H1 (cell line): ENCODE measurements around the gene BBS1. TPM values are rescaled to one million over a fixed set of nuclear protein-coding genes. Genes with fewer than 3 reads are reported as not detected.

Experiments
- ASH2L ChIP-seq: fragments of 200-600, 300-600 bp; sonication (generic); IDR thresholded peaks from one replicate; pipeline ENCODE4 v1.7.1; 2017; ENCODE audit warnings: low read length
- SRF ChIP-seq: IDR thresholded peaks from 2 replicates; pipeline ENCODE4 v1.6.1; 2011; ENCODE audit warnings: mild to moderate bottlenecking, low read depth, low read length, moderate library complexity
- polyA plus RNA-seq, 7 experiments: library from polyadenylated mRNA; depleted of rRNA in 3 of 7; stranded (reverse) in 5 of 7; unstranded in 2 of 7; fragments of >200 nt in 5 of 7; fragments of 200-250 nt in 2 of 7; gene quantifications; 1 replicate in 5 of 7; 2 replicates in 1 of 7; 4 replicates in 1 of 7; pipeline versions ENCODE4 v1.2.1 to v1.2.3, GENCODE V29; 2011 to 2013; ENCODE audit warnings: missing spikeins in 2 of 7, mixed read lengths in 2 of 7
- total RNA-seq: library from RNA; stranded (reverse); fragmentation: NEBNext Ultra II Directional; extraction: Animal tissue kit (Norgen Biotek cat#: 25700); gene quantifications from 2 replicates; pipeline ENCODE4 v1.2.1, GENCODE V29; 2021

BBS1 gene
- total and polyA plus RNA-seq, 2 of the 8 experiments (the other 6 are each of a cell fraction or from before 2014, with no cell fraction given), result 19.1 to 19.5 TPM

DNA sequence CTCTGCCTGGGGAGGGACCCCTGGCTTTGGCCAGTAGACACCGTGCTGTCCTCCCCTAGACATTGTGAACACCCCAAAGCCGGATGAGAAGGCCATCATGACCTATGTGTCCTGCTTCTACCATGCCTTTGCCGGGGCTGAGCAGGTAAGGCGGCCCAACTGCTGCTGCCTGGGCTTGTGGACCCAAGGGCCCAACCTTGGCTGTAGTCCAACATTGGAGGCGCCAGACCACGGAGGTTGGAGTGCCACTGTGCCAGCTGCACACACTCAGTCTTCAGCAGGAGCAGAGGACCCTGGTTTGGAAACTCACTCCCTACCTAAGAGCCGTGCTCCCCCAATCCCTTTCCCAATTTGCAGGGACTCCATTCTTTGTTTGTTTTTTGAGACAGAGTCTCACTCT, 45.7 kb downstream of the BBS1 start (continued):
- TF ChIP-seq SRF (no peak), ASH2L (no peak)
